ENCODE results near the gene ZNF414. TPM values are rescaled to one million over a fixed set of nuclear protein-coding genes. Genes with fewer than 3 reads are reported as not detected.

ZNF414 gene
- total and polyA plus RNA-seq, 2 of the 4 experiments (the other 2 are of a cell fraction) = 3.2 to 14.2 TPM

GRCh38 chr19:8473648-8474476, 40.1 kb downstream of the ZNF414 start:
- H3K79me1 ChIP-seq (ENCODE audit: low read depth in 1 of 2, low read length in 2 of 2) = peaks cover 33 to 90% of the 10 kb centered on the region in 2 experiments
- DNase-seq (no peak), ATAC-seq (ENCODE audit: low read depth) (no peak)
- H4K91ac ChIP-seq (ENCODE audit: insufficient read depth, low read depth, low read length) = no peak overlapping the region
- H2BK20ac ChIP-seq (ENCODE audit: low read depth, low read length) = no peak overlapping the region
- no peak overlapping the region for H3K4me3 ChIP-seq (ENCODE audit: insufficient read depth, low read depth, low read length)
- dilution Hi-C loops (cut with HindIII; ENCODE audit: low sequenced_read_pairs, unreplicated experiment) (no loop called here), intact Hi-C loops (cut with micrococcal nuclease) (loop anchor here (5.0 kb wide), 1 partner anchor 93 kb away; no protein-coding TSS in a partner anchor), in situ Hi-C loops (cut with MboI; ENCODE audit: low sequenced_read_pairs) (no loop called here)
- H2BK15ac ChIP-seq (ENCODE audit: low read depth, low read length) = no peak overlapping the region
- no peaks in the 10 kb centered on the region for H3K27me3 ChIP-seq (ENCODE audit: control insufficient read depth, insufficient read depth, low read length)
- H3K56ac ChIP-seq (ENCODE audit: extremely low read depth, insufficient read depth, low read length) = no peak overlapping the region
- no peak overlapping the region for H2AFZ ChIP-seq (replicated peaks; ENCODE audit: low read length, poor library complexity)
- TF ChIP-seq BHLHE40 (IDR thresholded peaks at IDR 0.05; ENCODE audit: low read depth, low read length) (no peak), MAFK (IDR thresholded peaks at IDR 0.05; ENCODE audit: low read depth, low read length) (no peak), ELK1 (IDR thresholded peaks at IDR 0.05; ENCODE audit: borderline replicate concordance, low read depth, low read length) (no peak), RFX5 (IDR thresholded peaks at IDR 0.05; ENCODE audit: low read depth, low read length) (no peak), FOS (IDR thresholded peaks at IDR 0.05; ENCODE audit: low read depth, low read length) (no peak), RCOR1 (IDR thresholded peaks at IDR 0.05; ENCODE audit: insufficient replicate concordance, low read length) (no peak), RAD21 (IDR thresholded peaks at IDR 0.05; ENCODE audit: low read length) (no peak), NFE2L2 (IDR thresholded peaks at IDR 0.05; ENCODE audit: low read depth, low read length) (no peak), MAZ (IDR thresholded peaks at IDR 0.05; ENCODE audit: borderline replicate concordance, low read depth, low read length) (no peak)
- TF ChIP-seq, protein P1, sequence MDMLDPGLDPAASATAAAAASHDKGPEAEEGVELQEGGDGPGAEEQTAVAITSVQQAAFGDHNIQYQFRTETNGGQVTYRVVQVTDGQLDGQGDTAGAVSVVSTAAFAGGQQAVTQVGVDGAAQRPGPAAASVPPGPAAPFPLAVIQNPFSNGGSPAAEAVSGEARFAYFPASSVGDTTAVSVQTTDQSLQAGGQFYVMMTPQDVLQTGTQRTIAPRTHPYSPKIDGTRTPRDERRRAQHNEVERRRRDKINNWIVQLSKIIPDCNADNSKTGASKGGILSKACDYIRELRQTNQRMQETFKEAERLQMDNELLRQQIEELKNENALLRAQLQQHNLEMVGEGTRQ (IDR thresholded peaks at IDR 0.05; ENCODE audit: low read depth, low read length) = no peak
- TF ChIP-seq, protein P2, sequence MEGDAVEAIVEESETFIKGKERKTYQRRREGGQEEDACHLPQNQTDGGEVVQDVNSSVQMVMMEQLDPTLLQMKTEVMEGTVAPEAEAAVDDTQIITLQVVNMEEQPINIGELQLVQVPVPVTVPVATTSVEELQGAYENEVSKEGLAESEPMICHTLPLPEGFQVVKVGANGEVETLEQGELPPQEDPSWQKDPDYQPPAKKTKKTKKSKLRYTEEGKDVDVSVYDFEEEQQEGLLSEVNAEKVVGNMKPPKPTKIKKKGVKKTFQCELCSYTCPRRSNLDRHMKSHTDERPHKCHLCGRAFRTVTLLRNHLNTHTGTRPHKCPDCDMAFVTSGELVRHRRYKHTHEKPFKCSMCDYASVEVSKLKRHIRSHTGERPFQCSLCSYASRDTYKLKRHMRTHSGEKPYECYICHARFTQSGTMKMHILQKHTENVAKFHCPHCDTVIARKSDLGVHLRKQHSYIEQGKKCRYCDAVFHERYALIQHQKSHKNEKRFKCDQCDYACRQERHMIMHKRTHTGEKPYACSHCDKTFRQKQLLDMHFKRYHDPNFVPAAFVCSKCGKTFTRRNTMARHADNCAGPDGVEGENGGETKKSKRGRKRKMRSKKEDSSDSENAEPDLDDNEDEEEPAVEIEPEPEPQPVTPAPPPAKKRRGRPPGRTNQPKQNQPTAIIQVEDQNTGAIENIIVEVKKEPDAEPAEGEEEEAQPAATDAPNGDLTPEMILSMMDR (conservative IDR thresholded peaks at IDR 0.05; ENCODE audit: low read depth, low read length) = no peak
- H3K23ac ChIP-seq (ENCODE audit: low read depth, low read length) = no peak overlapping the region
- H3K4me2 ChIP-seq (ENCODE audit: low read depth, low read length) = no peak overlapping the region
- H3K9ac ChIP-seq (ENCODE audit: low read depth, low read length) = no peak overlapping the region
- H2BK5ac ChIP-seq (ENCODE audit: low read depth, low read length, poor library complexity, severe bottlenecking) = no peak overlapping the region
- no peak overlapping the region for H3K4ac ChIP-seq (ENCODE audit: low read depth, low read length)
- POLR2A ChIA-PET (ENCODE audit: unreplicated experiment) = no interaction called here
- 82% methylated on average over 2 of the region's 6 CpGs; no CpG with 5 or more reads in 1 of the 2 experiments for WGBS, 2 experiments (ENCODE audit: extremely low coverage in 2 of 2, insufficient read length in 1 of 2)
- no peak overlapping the region for H4K8ac ChIP-seq (ENCODE audit: low read depth in 2 of 2, low read length in 2 of 2)
- peaks cover 36% of the 10 kb centered on the region for H3K9me1 ChIP-seq (ENCODE audit: insufficient read depth, low read length)
- H3K36me3 ChIP-seq (ENCODE audit: control insufficient read depth, insufficient read depth, low read length) = peaks cover 72% of the 10 kb centered on the region
- no peak overlapping the region for H3K18ac ChIP-seq (ENCODE audit: low read depth, low read length)
- BruUV-seq (replicated peaks) = no TSS peak
- H4K20me1 ChIP-seq (ENCODE audit: insufficient read depth, low read length) = peaks cover 74% of the 10 kb centered on the region
- H3K4me1 ChIP-seq (ENCODE audit: control insufficient read depth, insufficient read depth, low read length) = peaks cover 7% of the 10 kb centered on the region
- no peak overlapping the region for H3K27ac ChIP-seq (ENCODE audit: insufficient read depth, low read length)
- H2AK5ac ChIP-seq (ENCODE audit: low read depth, low read length) = no peak overlapping the region
- H3K14ac ChIP-seq (replicated peaks; ENCODE audit: low read depth, low read length) = no peak overlapping the region
- CTCF ChIA-PET = interaction anchor here (0.6 kb wide), 1 partner anchor 57 kb away, joined by 3 read pairs; no protein-coding TSS in a partner anchor
- H4K5ac ChIP-seq (ENCODE audit: low read depth, low read length) = no peak overlapping the region
- H2AK9ac ChIP-seq (replicated peaks; ENCODE audit: low read depth, low read length, poor library complexity) = no peak overlapping the region
- H3K9me3 ChIP-seq (ENCODE audit: control insufficient read depth, insufficient read depth, low read length) = no peaks in the 10 kb centered on the region
- H2BK120ac ChIP-seq (ENCODE audit: low read depth, low read length) = no peak overlapping the region

Data from IMR-90 (cell line).